ENCODE results near the gene BLOC1S4.

The BLOC1S4 gene

DNA sequence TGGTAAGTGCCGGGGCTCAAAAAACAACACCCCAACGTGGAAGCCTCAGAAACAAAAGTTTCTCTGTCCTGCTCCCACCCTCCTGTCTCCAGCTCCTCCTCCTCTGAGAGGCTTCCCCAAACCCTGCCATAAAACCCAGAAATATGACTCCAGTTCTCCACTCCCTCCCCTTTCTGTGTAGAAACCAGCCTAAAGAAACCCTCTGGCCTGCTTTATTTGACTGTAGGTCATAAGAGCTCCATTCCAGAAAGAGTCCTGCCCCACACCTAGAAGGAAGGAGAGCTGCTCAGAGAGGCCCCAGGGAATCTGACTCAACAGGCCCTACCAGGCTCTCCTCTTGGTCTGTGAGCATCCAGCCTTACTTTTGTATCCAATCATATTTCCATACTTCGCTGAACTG lies 23.2 kb upstream of the BLOC1S4 start:
- DNase-seq = no peak

DNA sequence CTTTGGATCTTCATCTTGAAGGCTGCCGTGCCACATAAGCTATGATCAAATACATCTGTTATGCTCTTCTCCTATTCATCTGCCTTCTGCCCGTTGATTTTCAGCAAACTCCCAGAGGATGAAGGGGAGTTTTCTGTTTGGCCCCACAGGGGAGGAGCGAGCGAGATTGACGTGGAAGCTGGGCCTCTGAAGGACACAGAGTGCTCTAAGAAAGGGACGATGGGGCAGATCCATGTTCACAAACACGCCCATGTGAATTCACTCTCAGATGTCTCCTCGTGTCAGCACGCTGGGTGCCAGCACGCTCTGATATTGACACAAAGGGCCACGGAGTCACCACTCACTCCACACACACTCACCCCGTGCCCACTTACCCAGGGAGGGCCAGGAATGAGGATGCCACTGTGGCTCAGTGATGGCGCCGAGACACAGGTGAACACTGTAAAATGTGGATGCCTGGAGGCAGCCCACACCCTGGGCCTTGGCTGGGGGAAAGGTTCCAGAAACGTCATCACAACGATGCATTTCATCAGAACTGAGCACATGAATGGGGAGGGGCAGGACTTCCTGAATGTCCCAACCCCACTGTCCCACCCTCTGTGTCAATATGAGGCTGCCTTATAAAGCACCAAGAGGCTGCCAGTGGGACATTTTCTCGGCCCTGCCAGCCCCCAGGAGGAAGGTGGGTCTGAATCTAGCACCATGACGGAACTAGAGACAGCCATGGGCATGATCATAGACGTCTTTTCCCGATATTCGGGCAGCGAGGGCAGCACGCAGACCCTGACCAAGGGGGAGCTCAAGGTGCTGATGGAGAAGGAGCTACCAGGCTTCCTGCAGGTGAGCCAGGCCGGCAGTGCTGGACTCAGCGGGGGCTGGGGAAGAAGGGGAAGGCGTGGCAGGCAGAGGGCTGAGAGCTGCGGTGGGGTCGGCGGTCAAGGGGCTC lies 22.5 kb upstream of the BLOC1S4 start, which contains the start of gene S100P:
S100P (plus strand) TSS at position 648 of the 946 bp plus-strand sequence; CDS start at position 703, 55 bp downstream.
- DNase-seq = no peak

DNA sequence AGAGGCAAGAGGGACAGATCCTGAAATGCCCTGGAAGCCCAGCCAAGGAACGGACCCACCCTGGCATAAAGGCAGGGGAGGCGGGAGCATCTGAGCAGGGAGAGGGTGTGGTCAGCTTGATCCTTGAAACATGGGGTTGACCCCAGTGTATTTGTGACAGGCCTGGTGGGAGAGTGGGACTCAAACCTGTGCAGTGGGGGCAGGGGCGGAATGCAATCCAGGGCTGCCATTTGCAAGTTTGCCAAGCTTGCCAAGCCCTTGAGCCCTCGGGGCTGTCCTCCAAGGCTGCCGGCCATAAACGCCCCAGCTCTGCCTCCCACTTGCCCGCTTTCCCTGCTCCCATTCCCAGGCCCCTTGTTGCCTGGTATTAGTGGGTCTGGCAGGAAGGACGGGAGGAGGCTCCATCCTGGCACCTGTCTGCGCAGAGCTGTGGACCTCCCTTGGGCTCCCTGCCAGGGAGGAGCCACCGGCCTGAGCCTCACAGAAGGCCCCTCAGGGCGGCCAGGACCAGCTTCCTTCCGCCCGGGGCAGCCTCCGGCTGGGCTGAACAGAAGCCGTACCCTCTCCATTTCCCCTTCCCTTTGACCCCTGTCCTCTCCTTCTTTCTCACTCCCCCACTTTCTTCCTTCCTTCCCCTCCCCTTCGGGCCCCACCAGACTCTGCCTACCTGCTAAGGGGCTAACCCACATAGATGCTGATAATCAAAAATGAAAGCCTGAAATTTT lies 21.6 kb upstream of the BLOC1S4 start:
- DNase-seq = no peak

DNA sequence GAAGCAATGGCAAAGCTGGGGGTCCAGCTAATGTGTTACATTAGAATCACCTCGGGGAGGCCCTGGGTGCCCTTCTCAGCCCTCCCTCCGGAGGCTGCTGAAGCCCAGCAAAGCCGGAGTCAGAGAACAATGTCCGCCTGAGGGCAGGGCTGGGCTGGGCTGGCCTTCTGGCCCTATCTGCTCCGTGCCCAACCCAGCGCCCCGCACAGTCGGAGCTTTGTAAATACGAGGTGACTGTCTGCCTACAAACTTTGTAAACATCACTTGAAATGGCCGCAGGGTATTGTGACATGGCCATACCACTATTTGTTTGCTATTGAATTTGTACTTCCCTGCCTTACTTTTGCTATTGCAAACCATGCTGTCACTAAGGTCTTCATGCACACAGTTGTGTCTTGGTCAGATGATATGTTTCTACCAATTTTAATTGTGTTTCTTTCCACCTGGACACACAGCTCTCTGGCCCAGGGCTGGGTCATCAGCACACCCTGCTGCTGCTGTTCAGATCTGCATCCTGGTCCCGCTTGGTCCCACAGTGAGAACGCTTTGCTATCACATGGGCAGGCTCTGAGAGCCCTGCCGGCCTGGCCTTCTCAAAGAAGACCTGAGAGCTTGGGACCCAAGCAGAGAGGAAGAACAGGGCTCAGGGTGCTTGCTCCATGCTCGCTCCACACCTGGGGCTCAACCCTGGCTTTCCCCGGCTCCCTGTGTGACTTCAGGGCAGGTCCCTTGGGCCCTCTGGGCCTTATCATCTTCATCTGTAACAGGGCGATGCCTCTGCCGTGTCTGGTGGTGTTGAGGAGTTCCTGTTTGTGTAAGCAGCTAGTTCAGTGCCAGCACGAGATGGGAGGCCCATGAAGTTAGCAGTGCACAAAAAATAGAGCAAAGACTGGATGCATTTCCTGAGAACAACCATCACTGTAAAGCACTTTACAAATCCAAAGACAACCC lies 20.0 kb upstream of the BLOC1S4 start:
- no peak for DNase-seq

DNA sequence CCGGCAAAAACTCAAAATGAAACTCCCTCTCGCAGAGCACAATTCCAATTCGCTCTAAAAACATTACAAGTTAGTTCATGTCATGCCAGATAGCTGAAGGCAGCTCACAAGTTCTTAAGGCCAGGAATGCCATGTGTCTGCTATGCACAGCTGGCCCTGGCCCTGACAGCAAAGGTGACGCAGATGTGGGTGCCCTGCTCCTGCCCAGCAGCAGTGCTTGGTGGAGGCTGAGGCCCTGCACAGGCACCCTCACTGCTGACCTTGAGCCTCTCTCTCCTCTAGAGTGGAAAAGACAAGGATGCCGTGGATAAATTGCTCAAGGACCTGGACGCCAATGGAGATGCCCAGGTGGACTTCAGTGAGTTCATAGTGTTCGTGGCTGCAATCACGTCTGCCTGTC lies 19.4 kb upstream of the BLOC1S4 start:
- DNase-seq = no peak

DNA sequence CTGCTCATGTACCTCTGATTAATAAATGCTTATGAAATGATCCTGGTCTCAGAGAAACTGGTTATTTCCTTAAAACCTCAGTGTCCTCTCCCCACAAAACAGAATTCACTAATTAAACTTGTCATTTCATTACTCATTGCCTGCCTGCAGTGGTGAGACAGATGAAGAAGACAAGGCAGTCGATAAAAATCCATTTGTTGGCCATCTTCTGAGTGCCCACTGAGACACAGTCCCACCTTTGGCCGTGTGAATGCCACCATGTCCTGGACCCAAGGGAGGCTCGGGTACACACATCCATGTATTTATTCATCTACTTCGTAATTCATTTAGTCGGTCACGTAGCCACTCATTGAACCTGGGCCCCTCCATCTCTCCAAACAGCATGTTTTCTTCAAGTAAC lies 18.8 kb upstream of the BLOC1S4 start:
- DNase-seq = no peak

DNA sequence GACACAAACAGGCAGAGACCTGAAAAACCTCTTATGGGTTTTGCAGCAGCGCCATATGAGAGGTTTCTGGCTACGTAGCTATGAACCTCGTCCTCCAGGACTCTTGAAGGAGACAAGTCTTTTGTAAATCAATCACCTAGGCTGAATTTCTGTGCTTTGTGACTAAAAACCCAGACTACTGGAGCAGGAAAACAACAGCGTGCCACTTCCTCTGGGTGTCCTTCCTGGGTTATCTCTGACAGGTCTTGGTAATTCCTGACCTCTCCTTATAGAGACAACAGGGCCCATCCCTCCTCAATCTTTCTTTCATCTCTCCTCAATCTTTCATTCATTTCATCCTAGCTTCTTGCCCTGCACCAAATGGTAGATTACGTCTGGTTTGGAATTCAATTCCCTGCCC lies 16.6 kb upstream of the BLOC1S4 start:
- DNase-seq = no peak

DNA sequence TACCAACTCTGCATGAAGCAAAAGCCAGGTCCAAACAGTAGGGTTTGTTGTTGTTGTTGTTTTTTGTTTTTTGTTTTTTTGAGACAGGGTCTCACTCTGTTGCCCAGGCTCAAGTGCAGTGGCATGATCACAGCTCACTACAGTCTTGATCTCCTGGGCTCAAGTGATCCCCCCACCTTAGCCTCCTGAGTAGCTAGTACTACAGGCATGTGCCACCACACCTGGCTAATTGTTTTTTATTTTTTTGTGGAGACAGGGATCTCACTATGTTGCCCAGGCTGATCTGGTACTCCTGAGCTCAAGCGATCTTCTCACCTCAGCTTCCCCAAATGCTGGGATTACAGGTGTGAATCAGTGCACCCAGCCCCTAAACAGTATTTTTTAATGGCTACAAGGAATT lies 16.1 kb upstream of the BLOC1S4 start:
- DNase-seq = no peak

DNA sequence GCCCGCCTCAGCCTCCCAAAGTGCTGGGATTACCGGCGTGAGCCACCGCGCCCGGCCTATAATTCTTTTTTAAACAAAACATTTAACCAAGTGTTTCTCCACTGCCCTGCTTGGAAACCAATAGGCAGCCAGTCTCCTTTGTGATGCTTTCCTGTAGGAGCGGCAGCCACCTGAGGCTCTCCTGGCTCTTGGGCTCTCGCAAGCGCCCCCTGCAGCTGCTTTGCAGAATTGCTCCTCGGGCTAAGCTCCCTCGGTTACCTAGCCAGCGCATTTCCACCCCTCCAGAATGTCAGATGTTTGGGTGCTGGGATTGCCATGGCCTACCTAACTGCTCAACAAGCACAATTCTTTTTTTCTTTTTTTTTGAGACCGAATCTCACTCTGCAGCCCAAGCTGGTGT lies 14.6 kb upstream of the BLOC1S4 start:
- DNase-seq = no peak

DNA sequence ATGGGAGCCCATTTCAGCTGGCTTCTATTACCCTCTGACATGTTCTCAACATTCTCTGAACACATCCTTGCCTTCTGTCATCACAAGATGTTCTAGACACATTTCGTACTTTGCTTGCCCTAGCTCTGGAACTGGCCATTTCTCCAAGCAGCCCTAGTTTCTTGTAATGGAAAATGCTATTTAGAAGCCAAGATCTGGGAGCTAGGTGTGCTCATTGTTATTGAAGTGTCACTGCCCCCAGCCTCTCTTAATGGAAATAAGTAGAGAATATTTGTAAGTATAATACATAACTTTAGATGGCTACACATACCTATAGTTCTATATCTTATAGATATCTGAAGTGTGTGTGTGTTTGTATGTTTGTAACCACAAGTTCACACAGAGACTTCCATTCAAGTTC lies 13.2 kb upstream of the BLOC1S4 start:
- DNase-seq = no peak

DNA sequence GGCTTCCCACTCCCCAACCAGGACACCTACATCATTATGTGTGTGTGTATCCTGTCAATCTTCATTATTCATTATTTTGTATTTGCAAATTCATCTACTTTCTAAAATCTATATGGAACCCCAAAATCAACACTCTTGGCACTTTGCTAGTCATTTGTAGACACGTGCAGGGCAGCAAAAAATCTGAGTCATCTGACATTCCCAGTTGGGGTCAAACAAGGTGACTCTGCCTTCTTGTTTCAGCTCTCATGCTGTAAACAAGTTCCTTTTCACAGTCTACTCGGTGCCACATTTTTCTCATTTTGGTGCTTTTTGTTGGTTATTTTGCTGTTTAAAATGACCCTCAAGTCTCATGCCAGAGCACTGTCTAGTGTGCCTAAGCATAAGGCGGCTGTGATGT lies 12.2 kb upstream of the BLOC1S4 start:
- no peak for DNase-seq

DNA sequence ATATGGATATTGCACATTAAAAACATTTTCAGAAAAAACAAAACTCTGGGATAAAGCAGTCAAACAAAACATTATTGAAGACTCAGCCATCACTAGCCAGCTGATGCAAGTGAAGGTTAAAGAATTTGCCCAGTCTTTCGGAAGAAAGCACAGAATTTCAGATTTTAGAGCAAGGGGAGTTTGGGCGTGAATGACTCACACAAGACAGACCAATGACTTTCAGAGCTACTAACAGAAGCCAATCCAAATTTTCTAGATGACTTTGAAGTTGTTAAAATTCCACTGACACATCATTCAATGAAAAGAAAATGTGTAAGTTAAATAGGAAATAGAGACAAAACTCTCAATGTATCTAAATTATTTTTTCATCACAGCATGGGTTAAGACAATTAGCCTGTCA lies 10.3 kb upstream of the BLOC1S4 start:
- no peak for DNase-seq

DNA sequence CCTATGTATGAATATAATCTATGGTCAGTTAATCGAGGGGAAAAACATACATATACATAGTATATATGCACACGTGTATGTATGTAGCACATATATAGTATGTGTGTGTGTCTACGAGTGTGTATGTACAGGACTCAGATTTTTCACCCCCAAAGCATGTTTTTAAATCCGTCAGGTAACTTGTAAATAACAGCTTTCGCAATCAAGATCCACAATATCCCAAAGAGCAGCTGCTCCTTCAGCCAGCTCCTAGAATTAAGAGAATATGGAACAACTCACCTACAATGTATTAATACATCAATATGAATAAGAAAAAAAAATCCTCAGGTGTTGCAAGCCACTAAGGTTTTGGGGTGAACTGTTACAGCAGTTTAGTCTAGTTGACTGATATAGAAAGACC lies 9.8 kb upstream of the BLOC1S4 start:
- no peak for DNase-seq

DNA sequence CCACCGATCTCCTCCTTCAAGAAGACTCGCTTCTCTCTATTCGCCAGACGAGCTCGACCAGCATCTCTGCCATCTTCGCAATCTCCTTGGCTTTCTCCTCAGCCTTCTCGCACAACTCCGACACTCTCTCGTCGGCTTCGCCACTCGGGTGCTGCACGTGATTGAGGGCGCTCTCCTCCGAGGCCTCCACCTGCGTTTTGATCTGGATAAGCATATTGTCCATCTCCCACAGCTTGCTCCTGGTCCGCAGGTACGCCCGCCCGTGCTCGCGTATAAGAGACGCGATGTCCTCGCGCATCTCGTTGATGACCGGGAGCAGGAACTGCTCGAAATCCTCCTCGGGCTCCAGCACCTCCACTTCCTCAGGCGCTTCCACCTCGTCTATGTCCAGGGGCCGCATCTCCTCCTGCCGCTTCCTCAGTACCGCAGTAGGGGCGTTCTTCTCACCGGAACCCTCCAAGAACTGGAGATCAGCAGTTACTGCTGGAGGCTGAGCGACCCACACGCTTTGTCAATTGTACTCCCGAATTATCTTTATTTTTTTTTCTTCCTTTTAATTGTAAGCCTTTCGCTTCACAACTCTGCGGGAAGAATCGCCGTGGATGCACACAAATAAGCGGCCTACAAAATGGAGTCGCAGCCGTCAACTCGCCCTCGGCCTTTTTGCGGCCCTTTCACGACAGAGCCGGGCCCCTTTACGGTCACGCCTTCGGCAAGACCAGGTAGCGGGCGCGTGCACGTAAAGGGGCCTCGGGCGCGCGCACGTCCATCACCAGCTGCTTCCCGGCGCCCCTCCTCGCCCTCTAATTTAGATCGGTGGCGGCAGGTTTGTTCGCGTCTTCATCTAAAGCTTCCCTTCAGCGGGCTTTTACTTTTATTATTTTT lies 6.5 kb upstream of the BLOC1S4 start, which contains the start of gene MRFAP1L1:
MRFAP1L1 (minus strand) TSS at position 636 of the 885 bp plus-strand sequence; CDS start at position 400, 236 bp downstream.
- DNase-seq = peak; percentile 96 to 97

DNA sequence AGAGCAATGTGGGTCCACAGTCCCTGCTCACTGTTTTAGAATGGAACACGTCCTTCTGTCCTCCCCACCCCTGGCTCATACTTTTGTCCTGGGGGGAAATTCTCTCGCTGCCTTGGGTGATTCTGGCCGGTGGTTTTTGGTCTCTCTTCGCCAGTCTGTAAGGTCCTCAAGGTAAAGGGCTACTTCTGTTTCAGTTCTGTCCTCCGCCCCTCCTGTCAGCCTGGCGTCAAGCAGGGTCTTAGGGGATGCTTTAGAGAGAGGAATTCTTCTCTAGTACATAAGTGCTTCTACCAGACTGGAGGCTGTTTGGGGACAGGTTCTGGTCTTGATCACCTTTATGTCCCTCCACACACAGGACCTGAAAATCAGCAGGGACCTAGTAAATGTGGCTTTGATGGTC lies 5.7 kb upstream of the BLOC1S4 start:
- DNase-seq = no peak

DNA sequence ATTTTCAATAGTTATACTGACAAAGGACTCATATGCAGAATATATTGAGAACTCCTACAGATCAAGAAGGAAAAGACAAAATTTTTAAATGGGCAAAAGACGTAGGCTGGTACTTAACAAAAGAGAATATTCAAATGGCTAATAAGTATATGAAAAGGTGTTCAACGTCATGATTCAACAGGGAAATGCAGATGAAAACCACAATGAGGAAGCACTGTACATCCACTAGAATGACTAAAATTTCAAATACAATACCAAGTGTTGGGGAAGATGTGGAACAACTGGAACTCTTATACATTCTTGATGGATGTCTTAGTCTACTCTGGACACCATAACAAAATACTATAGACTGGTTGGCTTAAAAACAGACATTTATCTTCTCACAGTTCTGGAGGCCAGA lies 5.0 kb upstream of the BLOC1S4 start:
- peak in 1 of 2 donors; percentile 19 for DNase-seq

DNA sequence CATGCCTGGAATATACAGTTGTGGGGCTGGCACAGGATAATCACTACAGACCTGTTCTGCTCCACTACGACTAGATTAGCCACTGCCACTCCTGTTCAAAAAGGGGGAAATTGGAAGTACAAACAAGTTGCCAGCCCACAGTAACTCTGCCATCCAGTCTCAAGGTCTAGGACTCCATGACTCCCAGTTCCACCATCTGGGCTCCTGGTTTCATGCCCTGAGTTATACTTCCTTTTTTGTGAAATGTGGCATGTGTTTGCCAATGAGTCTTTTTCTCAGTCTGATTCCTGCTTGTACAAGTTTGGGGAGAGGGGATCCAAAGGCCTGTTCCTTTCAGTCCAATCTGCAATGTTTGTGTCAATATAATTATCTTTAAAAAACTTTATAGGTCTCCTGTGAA lies 1.0 kb upstream of the BLOC1S4 start:
- peak; percentile 33 to 36 for DNase-seq

DNA sequence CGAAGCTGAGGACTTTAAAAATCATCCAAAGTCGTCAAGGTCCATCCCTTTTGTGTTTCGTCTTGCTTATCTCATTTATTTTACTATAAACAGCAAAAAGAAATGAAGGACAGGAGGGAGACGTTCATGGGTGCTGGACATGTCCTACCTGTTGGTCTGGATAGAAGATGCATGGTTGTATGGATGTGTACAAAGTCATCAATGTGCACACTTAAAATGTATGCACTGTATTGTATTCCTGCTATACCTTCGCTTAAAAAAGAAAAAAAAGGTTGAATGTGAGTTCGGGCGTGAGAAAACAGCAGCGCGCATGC lies 313 bp upstream of the BLOC1S4 start:
- DNase-seq = no peak

DNA sequence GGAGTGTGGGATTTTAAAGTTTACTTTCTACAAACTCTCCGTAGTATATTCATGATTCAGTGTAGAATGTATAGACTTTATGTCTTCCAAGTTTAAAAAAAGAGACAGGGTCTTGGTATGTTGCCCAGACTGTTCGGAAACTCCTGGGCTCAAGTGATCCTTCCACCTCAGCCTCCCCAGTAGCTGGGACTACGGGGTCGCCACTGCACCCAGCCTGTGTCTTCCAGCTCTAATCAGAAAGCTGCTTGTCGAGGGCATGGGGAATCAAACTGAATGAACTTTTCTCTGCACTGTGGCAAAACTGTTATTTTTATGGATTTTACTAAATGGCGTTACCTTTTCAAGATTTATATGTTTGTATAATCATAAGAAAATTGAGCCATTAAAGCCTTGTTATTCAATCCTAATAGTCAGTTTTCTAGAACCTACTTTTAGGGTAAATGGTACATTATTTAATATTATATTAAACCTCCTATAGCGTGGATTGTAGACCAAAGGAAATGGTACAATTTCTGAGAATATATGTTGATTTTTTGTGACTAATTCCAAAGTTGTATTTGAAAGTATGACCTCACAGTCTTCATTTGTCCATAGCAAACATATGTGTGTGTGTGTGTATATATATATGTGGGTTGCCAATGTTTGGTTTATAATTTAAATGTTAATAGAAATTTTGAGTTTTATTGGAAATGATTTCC lies 1.1 kb downstream of the BLOC1S4 start:
- DNase-seq = no peak

DNA sequence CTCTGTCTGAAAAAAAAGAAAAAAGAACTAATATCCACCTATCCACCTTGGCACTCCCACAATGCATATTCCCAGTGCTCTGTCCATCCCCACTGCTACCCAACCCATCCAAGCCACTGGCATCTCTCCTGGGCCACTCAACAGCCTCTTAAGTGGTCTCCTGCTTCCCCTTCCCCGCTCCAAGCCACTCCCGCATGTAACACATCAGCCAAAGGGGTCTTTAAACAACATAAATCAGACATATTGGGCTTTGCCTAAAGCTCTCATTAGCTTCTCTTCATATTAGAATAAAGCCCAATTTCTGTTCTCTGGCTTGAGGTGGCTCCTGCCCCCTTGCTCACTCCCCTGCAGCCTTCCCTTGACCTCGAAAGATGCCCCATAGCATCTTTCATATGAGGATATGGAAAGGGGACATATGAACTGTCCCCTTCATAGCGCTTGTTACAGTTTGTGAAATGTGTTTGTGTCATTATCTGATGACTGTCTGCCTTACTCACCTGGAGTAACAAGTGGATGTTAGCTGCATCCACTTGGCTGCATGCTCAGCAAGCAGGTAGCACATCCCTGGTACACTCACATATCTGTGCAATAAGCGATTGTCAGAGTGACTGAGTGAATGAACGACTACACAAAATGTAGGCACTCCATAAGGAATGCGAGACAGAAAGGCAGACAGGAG lies 3.1 kb downstream of the BLOC1S4 start:
- DNase-seq = no peak
